PC-3 (cell line): Measurements from ENCODE around the gene ANK2.

ENCODE experiments used
- CTCF ChIP-seq: fragments of 300-600 bp; sonication (generic); conservative IDR thresholded peaks from 2 replicates; pipeline ENCODE4 v1.5.1; 2017; ENCODE audit warnings: antibody characterized with exemption, low read depth, mild to moderate bottlenecking, low read length
- EZH2 ChIP-seq: fragments of 300-600 bp; sonication (generic); IDR thresholded peaks from one replicate; pipeline ENCODE4 v1.6.1; 2017; ENCODE audit warnings: antibody characterized with exemption, mild to moderate bottlenecking, low read length; ENCODE audit not compliant: unreplicated experiment

GRCh38 chr4:113406723-113407016, 357.2 kb downstream of the ANK2 start:
- TF ChIP-seq CTCF (no peak), EZH2 (no peak)
